Suprapubic skin (tissue), 4 donors: ENCODE data around the gene ATF1. TPM values are rescaled to one million over a fixed set of nuclear protein-coding genes. Genes with fewer than 3 reads are reported as not detected.

Experiments
- DNase-seq, 2 donors: peaks; one replicate each; pipeline ENCODE4 v3.0.0-alpha.2; 2019; ENCODE audit warnings: low spot score in 2 of 2
- H3K27ac ChIP-seq: fragments of 200-600 bp; sonication (generic); one replicate; pipeline ENCODE4 v1.5.1; 2019
- H3K27me3 ChIP-seq: fragments of 200-600 bp; sonication (generic); one replicate; pipeline ENCODE4 v1.5.1; 2019
- H3K36me3 ChIP-seq: fragments of 200-600 bp; sonication (generic); one replicate; pipeline ENCODE4 v1.5.1; 2019
- H3K4me1 ChIP-seq: fragments of 200-600 bp; sonication (generic); one replicate; pipeline ENCODE4 v1.5.1; 2019
- H3K4me3 ChIP-seq: fragments of 200-600 bp; sonication (generic); one replicate; pipeline ENCODE4 v1.5.1; 2019; ENCODE audit warnings: mild to moderate bottlenecking
- H3K9me3 ChIP-seq: fragments of 200-600 bp; sonication (generic); one replicate; pipeline ENCODE4 v1.5.1; 2019
- CTCF ChIP-seq, 2 donors: fragments of 200-600 bp in 1 of 2; fragments of 450-650 bp in 1 of 2; sonication (generic) in 1 of 2; IDR thresholded peaks; one replicate each; pipeline ENCODE4 v1.5.1; 2016 to 2019; ENCODE audit warnings: antibody characterized with exemption in 2 of 2, mild to moderate bottlenecking in 1 of 2, moderate library complexity in 1 of 2
- EP300 ChIP-seq: sonication (generic); formaldehyde crosslinking; IDR thresholded peaks from one replicate; pipeline ENCODE4 v1.6.1; 2017; ENCODE audit warnings: antibody characterized with exemption
- POLR2A ChIP-seq, 2 donors: fragments of 450-650 bp; IDR thresholded peaks; one replicate each; pipeline ENCODE4 v1.6.1; 2017; ENCODE audit warnings: antibody characterized with exemption in 2 of 2, mild to moderate bottlenecking in 2 of 2, moderate library complexity in 2 of 2
- POLR2AphosphoS5 ChIP-seq, 3 donors: sonication (generic); formaldehyde crosslinking; IDR thresholded peaks; one replicate each; pipeline ENCODE4 v1.6.1; 2017; ENCODE audit warnings: antibody characterized with exemption in 3 of 3
- WGBS: methylation state at CpG from one replicate; pipeline ENCODE4 v1.1.5; 2018; 5-methylcytosine and 5-hydroxymethylcytosine counted together
- total RNA-seq, 4 donors: library from RNA; depleted of rRNA; stranded (reverse); fragments of >200 nt; gene quantifications; one replicate each; pipeline ENCODE4 v1.1.0, GENCODE V29; 2016

ATF1 gene
- total RNA-seq, 4 donors from 2014 or later = 14.8 to 32.6 (median 18.8) TPM

GRCh38 chr12:50784501-50784900, 20.6 kb downstream of the ATF1 start:
- DNase-seq = no peak
- Histone ChIP-seq H3K36me3 (peaks cover 17% of the 10 kb centered on the region), H3K4me3 (no peak overlapping the region), H3K27ac (no peak overlapping the region), H3K27me3 (no peaks in the 10 kb centered on the region), H3K4me1 (peaks cover 9% of the 10 kb centered on the region), H3K9me3 (no peaks in the 10 kb centered on the region)
- 92% methylated on average over 4 of the region's 4 CpGs for WGBS
- no peak for TF ChIP-seq POLR2AphosphoS5 (IDR thresholded peaks at IDR 0.05)
- no peak for TF ChIP-seq CTCF (IDR thresholded peaks at IDR 0.05)
- TF ChIP-seq POLR2A (IDR thresholded peaks at IDR 0.05) = no peak
- no peak for TF ChIP-seq EP300

DNA sequence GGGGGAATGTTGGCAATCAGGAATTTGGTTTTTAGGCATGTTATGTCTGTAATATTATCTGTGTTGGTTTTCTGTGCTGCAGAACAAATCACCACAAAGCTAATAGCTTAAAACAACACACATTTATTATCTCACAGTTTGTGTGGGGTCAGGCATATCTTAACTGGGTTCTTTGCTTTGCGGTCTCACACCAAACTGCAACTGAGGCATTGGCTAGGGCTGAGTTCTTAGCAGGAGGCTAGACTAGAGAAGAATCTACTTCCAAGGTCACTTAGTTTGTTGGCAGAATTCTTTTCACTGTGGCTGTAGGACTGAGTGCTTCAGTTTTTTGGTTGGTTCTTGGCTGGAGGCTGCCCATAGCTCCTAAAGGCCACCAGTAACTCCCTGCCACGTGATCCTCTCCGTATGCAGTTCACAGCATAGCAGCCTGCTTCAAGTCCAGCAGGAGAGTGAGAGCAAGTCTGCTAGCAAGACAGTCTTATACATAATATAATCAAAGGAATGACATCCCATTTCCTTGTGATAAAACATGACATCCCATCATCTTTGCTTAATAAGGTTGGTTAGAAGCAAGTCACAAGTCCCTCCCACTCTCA, 21.6 kb downstream of the ATF1 start:
- H3K9me3 ChIP-seq = no peaks in the 10 kb centered on the region
- TF ChIP-seq POLR2AphosphoS5 (IDR thresholded peaks at IDR 0.05) (no peak), EP300 (no peak), POLR2A (IDR thresholded peaks at IDR 0.05) (no peak), CTCF (IDR thresholded peaks at IDR 0.05) (no peak)
- DNase-seq = no peak
- H3K4me1 ChIP-seq = peaks cover 9% of the 10 kb centered on the region
- H3K27ac ChIP-seq = no peak overlapping the region
- H3K27me3 ChIP-seq = no peaks in the 10 kb centered on the region
- H3K36me3 ChIP-seq = peaks cover 17% of the 10 kb centered on the region
- 91% methylated on average over 3 of the region's 3 CpGs for WGBS
- H3K4me3 ChIP-seq = no peak overlapping the region

DNA sequence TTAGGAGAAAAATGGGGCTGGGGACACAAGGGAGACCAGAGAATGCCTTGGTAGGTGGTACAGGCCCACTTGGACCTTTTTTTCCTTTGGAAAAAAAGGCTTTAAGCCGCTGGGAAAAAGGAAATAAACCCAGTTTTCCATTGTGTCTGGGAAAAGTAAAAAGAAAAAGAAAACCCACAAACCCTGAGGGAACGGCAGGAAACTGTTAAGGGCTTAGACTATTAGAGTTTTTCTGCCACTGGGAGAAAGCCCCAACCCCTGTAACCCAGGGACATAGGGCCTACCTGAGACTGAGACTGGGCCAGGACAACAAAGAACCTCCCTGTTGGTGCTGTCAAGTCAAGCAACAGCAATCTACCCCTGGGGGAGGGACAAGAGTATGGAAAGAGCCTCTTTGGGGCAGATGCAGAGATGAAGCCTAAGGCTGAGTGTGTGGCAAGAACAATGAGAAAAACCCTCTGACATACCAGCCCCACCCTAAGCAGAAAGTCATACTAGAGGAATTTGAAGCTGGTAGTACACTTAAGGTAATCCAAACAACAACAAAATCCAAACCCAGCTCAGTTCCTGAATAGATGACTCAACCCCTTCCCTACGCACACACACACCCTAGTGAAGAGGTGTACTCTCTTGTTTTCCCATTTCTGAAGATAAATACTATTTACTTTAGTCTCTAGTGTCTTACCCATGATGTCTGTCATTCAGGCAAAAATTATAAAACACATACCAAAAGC, 22.8 kb downstream of the ATF1 start:
- no peak for DNase-seq
- H3K9me3 ChIP-seq = no peaks in the 10 kb centered on the region
- H3K4me3 ChIP-seq = no peak overlapping the region
- H3K27me3 ChIP-seq = no peaks in the 10 kb centered on the region
- TF ChIP-seq POLR2AphosphoS5 (IDR thresholded peaks at IDR 0.05) (no peak), EP300 (no peak), POLR2A (IDR thresholded peaks at IDR 0.05) (no peak), CTCF (IDR thresholded peaks at IDR 0.05) (no peak)
- H3K27ac ChIP-seq = peak overlapping the region; percentile 75
- peaks cover 6% of the 10 kb centered on the region for H3K36me3 ChIP-seq
- 68% methylated on average over 3 of the region's 3 CpGs for WGBS
- peaks cover 9% of the 10 kb centered on the region for H3K4me1 ChIP-seq

GRCh38 chr12:50787618-50788017, 23.7 kb downstream of the ATF1 start:
- H3K4me1 ChIP-seq = peaks cover 9% of the 10 kb centered on the region
- H3K4me3 ChIP-seq = no peak overlapping the region

More at GRCh38 chr12:50787618-50788017, 23.7 kb downstream of the ATF1 start:
- Histone ChIP-seq H3K27ac (peak overlapping the region; percentile 75), H3K9me3 (no peaks in the 10 kb centered on the region), H3K27me3 (no peaks in the 10 kb centered on the region), H3K36me3 (no peaks in the 10 kb centered on the region)
- WGBS = 96% methylated on average over 2 of the region's 2 CpGs
- TF ChIP-seq CTCF (IDR thresholded peaks at IDR 0.05) = no peak
- TF ChIP-seq POLR2A (IDR thresholded peaks at IDR 0.05) = no peak
- TF ChIP-seq POLR2AphosphoS5 (IDR thresholded peaks at IDR 0.05) = no peak
- TF ChIP-seq EP300 = no peak
- DNase-seq = no peak
